Endothelial cell (in vitro differentiated cells): ENCODE measurements around the gene MAFF. TPM values are rescaled to one million over a fixed set of nuclear protein-coding genes. Genes with fewer than 3 reads are reported as not detected.

Experiments used
- DNase-seq: peaks from one replicate; pipeline ENCODE4 v3.0.0; 2021; ENCODE audit warnings: low spot score
- H3K27ac Mint-ChIP-seq: one replicate; pipeline ENCODE4 v1.8.0; 2021; ENCODE audit warnings: mixed read lengths, inconsistent platforms; ENCODE audit not compliant: unreplicated experiment
- H3K27me3 Mint-ChIP-seq: one replicate; pipeline ENCODE4 v1.8.0; 2021; ENCODE audit warnings: mild to moderate bottlenecking, moderate library complexity, mixed read lengths, inconsistent platforms; ENCODE audit not compliant: unreplicated experiment
- H3K36me3 Mint-ChIP-seq: one replicate; pipeline ENCODE4 v1.8.0; 2021; ENCODE audit warnings: mild to moderate bottlenecking, low read depth, mixed read lengths, inconsistent platforms; ENCODE audit not compliant: unreplicated experiment
- H3K4me1 Mint-ChIP-seq: one replicate; pipeline ENCODE4 v1.8.0; 2021; ENCODE audit warnings: mild to moderate bottlenecking, mixed read lengths, inconsistent platforms; ENCODE audit not compliant: unreplicated experiment
- H3K4me3 Mint-ChIP-seq: one replicate; pipeline ENCODE4 v1.8.0; 2021; ENCODE audit warnings: mild to moderate bottlenecking, mixed read lengths, inconsistent platforms; ENCODE audit not compliant: unreplicated experiment
- H3K9me3 Mint-ChIP-seq: one replicate; pipeline ENCODE4 v1.8.0; 2021; ENCODE audit warnings: mixed read lengths, inconsistent platforms; ENCODE audit not compliant: unreplicated experiment
- total RNA-seq: library from RNA; stranded (reverse); fragmentation: NEBNext Ultra II Directional; extraction: Animal tissue kit (Norgen Biotek cat#: 25700); gene quantifications from one replicate; pipeline ENCODE4 v1.2.1, GENCODE V29; 2021; ENCODE audit not compliant: unreplicated experiment
- TF ChIP-seq, protein P1 (sequence below): fragments of 200-600 bp; sonication (generic); IDR thresholded peaks from one replicate; pipeline ENCODE4 v1.5.0; 2021; ENCODE audit warnings: antibody characterized with exemption; ENCODE audit not compliant: unreplicated experiment

MAFF gene
- total RNA-seq, 1 donor from 2014 or later: 3.5 TPM

DNA sequence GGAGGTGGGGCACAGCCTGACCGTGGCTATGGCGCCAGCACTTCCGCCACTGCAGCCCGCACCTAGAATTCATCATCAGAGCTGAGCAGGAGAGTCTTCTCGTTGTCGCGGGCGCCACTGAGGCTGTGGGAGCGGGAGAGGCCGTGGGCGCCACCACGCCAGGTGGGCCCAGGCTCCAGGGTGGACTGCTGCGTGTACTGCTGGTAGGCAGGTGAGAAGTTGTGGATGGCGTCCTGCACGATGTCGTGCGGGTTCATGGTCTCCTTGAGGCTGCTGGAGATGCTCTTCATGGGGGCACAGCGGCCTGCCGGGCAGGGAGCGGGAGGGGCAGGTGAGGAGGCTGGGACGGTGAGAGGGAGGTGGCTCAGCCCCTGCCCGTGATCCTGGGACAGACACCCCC is 19.6 kb downstream of the MAFF start:
- H3K4me1 Mint-ChIP-seq: peaks cover 20% of the 10 kb centered on the region
- H3K4me3 Mint-ChIP-seq: no peak overlapping the region
- H3K27ac Mint-ChIP-seq: no peak overlapping the region
- peaks cover 13% of the 10 kb centered on the region for H3K36me3 Mint-ChIP-seq
- no peaks in the 10 kb centered on the region for H3K9me3 Mint-ChIP-seq
- H3K27me3 Mint-ChIP-seq: peaks cover 20% of the 10 kb centered on the region
- TF ChIP-seq, protein P1, sequence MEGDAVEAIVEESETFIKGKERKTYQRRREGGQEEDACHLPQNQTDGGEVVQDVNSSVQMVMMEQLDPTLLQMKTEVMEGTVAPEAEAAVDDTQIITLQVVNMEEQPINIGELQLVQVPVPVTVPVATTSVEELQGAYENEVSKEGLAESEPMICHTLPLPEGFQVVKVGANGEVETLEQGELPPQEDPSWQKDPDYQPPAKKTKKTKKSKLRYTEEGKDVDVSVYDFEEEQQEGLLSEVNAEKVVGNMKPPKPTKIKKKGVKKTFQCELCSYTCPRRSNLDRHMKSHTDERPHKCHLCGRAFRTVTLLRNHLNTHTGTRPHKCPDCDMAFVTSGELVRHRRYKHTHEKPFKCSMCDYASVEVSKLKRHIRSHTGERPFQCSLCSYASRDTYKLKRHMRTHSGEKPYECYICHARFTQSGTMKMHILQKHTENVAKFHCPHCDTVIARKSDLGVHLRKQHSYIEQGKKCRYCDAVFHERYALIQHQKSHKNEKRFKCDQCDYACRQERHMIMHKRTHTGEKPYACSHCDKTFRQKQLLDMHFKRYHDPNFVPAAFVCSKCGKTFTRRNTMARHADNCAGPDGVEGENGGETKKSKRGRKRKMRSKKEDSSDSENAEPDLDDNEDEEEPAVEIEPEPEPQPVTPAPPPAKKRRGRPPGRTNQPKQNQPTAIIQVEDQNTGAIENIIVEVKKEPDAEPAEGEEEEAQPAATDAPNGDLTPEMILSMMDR: no peak
- DNase-seq: no peak

DNA sequence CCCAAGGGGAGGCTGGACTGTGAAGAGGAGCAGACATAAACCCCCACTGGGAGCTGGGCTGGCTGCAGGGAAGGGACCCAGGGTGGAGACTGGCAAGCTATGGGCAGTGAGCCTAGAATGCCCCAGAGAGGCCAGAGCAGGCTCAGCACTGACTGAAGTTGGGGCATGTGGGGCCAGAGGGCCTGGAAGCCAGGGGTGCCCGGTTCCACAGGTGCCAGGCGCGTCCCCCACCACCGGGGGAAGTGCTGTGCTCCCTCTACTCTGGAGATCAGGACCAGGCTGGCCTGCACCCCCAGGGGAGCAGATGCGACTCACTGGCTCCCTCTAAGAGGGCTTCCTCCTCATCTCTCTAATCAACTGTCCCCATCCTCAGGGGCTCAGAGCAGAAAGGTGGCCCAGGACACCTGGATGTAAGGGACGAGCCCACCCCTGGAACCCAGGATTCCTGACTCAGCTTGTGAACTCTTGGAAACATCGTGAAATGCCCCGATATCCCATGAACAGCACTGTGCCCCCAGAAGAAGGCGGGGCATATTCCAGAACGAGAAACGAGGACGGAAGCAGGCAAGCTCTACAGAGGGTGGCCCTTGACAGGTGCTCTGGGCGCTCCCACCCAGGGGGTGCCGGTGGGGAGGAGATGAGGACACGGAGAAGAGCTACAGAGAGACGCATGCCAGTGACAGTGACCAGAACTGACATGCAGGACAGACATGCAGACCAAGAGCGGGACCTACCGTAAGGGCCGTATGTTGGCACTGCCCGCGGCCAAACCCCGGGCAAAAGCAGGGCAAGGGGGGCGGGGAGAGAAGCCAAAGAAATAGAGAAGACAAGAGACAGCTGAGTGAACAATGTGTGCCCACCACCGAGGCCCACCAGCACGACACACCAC is 20.4 kb downstream of the MAFF start:
- Mint-ChIP-seq H3K4me3 (peak overlapping the region; percentile 69), H3K4me1 (peaks cover 20% of the 10 kb centered on the region), H3K27me3 (peaks cover 20% of the 10 kb centered on the region), H3K9me3 (no peaks in the 10 kb centered on the region), H3K27ac (peak overlapping the region; percentile 24), H3K36me3 (peaks cover 11% of the 10 kb centered on the region)
- DNase-seq: no peak
- TF ChIP-seq, protein P1: no peak

DNA sequence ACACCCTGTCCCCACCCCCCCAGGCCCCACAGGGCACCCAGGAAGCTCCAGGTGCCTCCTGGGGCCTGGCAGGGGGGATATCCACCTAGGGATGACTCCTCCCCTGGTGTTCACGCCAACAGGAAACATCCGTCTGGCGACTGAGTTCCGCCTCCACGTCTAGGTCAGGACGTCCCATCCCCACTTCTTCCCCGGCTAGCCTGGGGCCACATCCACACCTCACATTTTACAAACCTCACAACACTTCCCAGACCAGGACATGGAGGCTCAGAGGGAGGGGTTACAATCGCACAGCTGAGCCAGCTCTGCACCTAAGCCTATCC is 21.0 kb downstream of the MAFF start:
- peaks cover 21% of the 10 kb centered on the region for H3K27me3 Mint-ChIP-seq
- TF ChIP-seq, protein P1: no peak
- peaks cover 20% of the 10 kb centered on the region for H3K4me1 Mint-ChIP-seq
- H3K36me3 Mint-ChIP-seq: peaks cover 14% of the 10 kb centered on the region
- no peak for DNase-seq
- no peaks in the 10 kb centered on the region for H3K9me3 Mint-ChIP-seq
- H3K4me3 Mint-ChIP-seq: no peak overlapping the region
- H3K27ac Mint-ChIP-seq: no peak overlapping the region

DNA sequence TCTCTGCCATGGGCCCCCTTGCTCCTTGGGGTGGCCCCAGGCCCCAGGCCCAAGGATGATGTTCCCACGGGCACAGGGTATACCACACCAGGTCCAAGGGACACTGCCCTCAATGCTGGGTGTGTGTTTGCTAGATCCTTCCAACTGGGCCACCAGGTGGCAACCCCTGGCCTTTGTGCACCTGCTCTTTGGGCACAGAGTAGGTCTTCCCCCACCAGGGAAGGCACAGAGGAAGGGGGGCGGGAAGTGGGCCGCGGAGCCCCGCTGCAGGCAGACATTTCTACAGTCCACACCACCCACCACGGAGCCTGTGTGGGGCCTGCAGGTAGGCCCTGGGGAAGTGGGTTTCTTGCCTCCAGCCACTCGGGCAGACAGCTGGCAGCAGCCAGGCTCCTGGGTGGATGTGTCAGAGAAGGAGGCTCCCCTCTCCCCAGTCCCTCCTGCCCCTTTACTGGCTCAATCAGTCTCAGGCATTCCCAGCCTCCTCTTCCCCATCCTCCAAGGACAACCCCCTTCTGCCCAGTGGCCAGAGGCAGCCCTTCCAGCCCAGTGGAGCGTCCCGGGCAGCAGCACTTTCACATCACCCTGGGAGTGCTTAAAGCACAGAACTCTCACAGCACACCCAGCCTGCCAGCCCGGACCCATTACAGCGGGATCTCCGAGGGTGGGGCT is 21.6 kb downstream of the MAFF start:
- Mint-ChIP-seq H3K27ac (peak overlapping the region; percentile 37), H3K36me3 (peaks cover 15% of the 10 kb centered on the region), H3K27me3 (peaks cover 21% of the 10 kb centered on the region), H3K4me1 (peaks cover 15% of the 10 kb centered on the region), H3K4me3 (no peak overlapping the region), H3K9me3 (no peaks in the 10 kb centered on the region)
- DNase-seq: no peak
- TF ChIP-seq, protein P1: no peak
